Tibial nerve (tissue), 3 donors: ENCODE results near the gene EGFL6.

Experiments used
- POLR2A ChIP-seq, 2 donors: fragments of 450-650 bp; IDR thresholded peaks; one replicate each; pipeline ENCODE4 v1.6.1; 2017; ENCODE audit warnings: antibody characterized with exemption in 2 of 2, mild to moderate bottlenecking in 2 of 2, moderate library complexity in 2 of 2
- TF ChIP-seq, protein P1 (sequence below), 5 experiments: fragments of 200-600 bp in 3 of 5; fragments of 450-650 bp in 2 of 5; sonication (generic) in 3 of 5; IDR thresholded peaks; one replicate each; pipeline ENCODE4 v1.5.1; 2016 to 2019; ENCODE audit warnings: antibody characterized with exemption in 5 of 5, mild to moderate bottlenecking in 3 of 5, moderate library complexity in 2 of 5

- TF ChIP-seq, protein P1, sequence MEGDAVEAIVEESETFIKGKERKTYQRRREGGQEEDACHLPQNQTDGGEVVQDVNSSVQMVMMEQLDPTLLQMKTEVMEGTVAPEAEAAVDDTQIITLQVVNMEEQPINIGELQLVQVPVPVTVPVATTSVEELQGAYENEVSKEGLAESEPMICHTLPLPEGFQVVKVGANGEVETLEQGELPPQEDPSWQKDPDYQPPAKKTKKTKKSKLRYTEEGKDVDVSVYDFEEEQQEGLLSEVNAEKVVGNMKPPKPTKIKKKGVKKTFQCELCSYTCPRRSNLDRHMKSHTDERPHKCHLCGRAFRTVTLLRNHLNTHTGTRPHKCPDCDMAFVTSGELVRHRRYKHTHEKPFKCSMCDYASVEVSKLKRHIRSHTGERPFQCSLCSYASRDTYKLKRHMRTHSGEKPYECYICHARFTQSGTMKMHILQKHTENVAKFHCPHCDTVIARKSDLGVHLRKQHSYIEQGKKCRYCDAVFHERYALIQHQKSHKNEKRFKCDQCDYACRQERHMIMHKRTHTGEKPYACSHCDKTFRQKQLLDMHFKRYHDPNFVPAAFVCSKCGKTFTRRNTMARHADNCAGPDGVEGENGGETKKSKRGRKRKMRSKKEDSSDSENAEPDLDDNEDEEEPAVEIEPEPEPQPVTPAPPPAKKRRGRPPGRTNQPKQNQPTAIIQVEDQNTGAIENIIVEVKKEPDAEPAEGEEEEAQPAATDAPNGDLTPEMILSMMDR (IDR thresholded peaks at IDR 0.05): no peak
- no peak for TF ChIP-seq POLR2A (IDR thresholded peaks at IDR 0.05)
Observed at GRCh38 chrX:13570261-13570605, 832 bp downstream of the EGFL6 start.
